22Rv1 (cell line): ENCODE results near the gene TAF1C.

ENCODE experiments used
- H3K27ac ChIP-seq: fragments of 450-650 bp; 2 replicates; pipeline ENCODE4 v1.5.1; 2017
- CTCF ChIP-seq: fragments of 450-650 bp; IDR thresholded peaks from 2 replicates; pipeline ENCODE4 v1.5.1; 2017; ENCODE audit warnings: mild to moderate bottlenecking
- ZFX ChIP-seq: fragments of 450-650 bp; IDR thresholded peaks from 2 replicates; pipeline ENCODE4 v1.6.1; 2017; ENCODE audit warnings: antibody characterized with exemption, borderline replicate concordance

The TAF1C gene

GRCh38 chr16:84144209-84144858 lies 42.5 kb downstream of the TAF1C start:
- peak overlapping the region; percentile 50 for H3K27ac ChIP-seq
- no peak for TF ChIP-seq ZFX
- TF ChIP-seq CTCF: no peak

- no peak overlapping the region for H3K27ac ChIP-seq
- TF ChIP-seq ZFX (no peak), CTCF (no peak)
These were observed 43.1 kb downstream of the TAF1C start for GRCh38 chr16:84143784-84144199.

GRCh38 chr16:84143081-84143480 lies 43.8 kb downstream of the TAF1C start:
- H3K27ac ChIP-seq: no peak overlapping the region
- TF ChIP-seq CTCF (no peak), ZFX (no peak)

GRCh38 chr16:84141143-84141670 lies 45.6 kb downstream of the TAF1C start:
- no peak for TF ChIP-seq CTCF
- no peak for TF ChIP-seq ZFX
- H3K27ac ChIP-seq: no peak overlapping the region

GRCh38 chr16:84139628-84140258 lies 47.1 kb downstream of the TAF1C start:
- no peak overlapping the region for H3K27ac ChIP-seq
- no peak for TF ChIP-seq CTCF
- TF ChIP-seq ZFX: no peak

GRCh38 chr16:84138824-84139627 lies 47.8 kb downstream of the TAF1C start:
- 0 out of 2 replicates have a peak overlapping the region, but pooled peaks have one; percentile 23 for H3K27ac ChIP-seq
- TF ChIP-seq CTCF (no peak), ZFX (no peak)

- no peak for TF ChIP-seq ZFX
- TF ChIP-seq CTCF: no peak
- 0 out of 2 replicates have a peak overlapping the region, but pooled peaks have one; percentile 23 for H3K27ac ChIP-seq
These were observed 48.4 kb downstream of the TAF1C start for GRCh38 chr16:84138500-84138823.
